Measurements from ENCODE around the gene TNFSF4.

Gene TNFSF4

GRCh38 chr1:173148545-173148944, 58.6 kb downstream of the TNFSF4 start:
- Histone ChIP-seq H3K4me3 (ENCODE audit: severe bottlenecking) (no peak overlapping the region), H3K36me3 (ENCODE audit: low read depth) (no peaks in the 10 kb centered on the region), H3K9me3 (ENCODE audit: severe bottlenecking) (no peaks in the 10 kb centered on the region), H3K4me1 (ENCODE audit: insufficient read depth, poor library complexity, severe bottlenecking) (peaks cover 8% of the 10 kb centered on the region), H3K27me3 (ENCODE audit: insufficient read depth, poor library complexity, severe bottlenecking) (no peaks in the 10 kb centered on the region), H3K27ac (ENCODE audit: poor library complexity, severe bottlenecking) (no peak overlapping the region)
- no peak for ATAC-seq (ENCODE audit: low read depth)
- no peak for TF ChIP-seq CTCF (IDR thresholded peaks at IDR 0.05; ENCODE audit: poor library complexity, severe bottlenecking)
- DNase-seq (ENCODE audit: low spot score): no peak

GRCh38 chr1:173140733-173141132, 66.4 kb downstream of the TNFSF4 start:
- H3K4me3 ChIP-seq (ENCODE audit: severe bottlenecking): no peak overlapping the region
- H3K27me3 ChIP-seq (ENCODE audit: insufficient read depth, poor library complexity, severe bottlenecking): peaks cover 4% of the 10 kb centered on the region
- no peaks in the 10 kb centered on the region for H3K4me1 ChIP-seq (ENCODE audit: insufficient read depth, poor library complexity, severe bottlenecking)
- TF ChIP-seq CTCF (IDR thresholded peaks at IDR 0.05; ENCODE audit: poor library complexity, severe bottlenecking): no peak
- ATAC-seq (ENCODE audit: low read depth): no peak
- no peak for DNase-seq (ENCODE audit: low spot score)
- no peak overlapping the region for H3K27ac ChIP-seq (ENCODE audit: poor library complexity, severe bottlenecking)
- no peaks in the 10 kb centered on the region for H3K36me3 ChIP-seq (ENCODE audit: low read depth)
- no peaks in the 10 kb centered on the region for H3K9me3 ChIP-seq (ENCODE audit: severe bottlenecking)

GRCh38 chr1:173139706-173140105, 67.4 kb downstream of the TNFSF4 start:
- Histone ChIP-seq H3K4me1 (ENCODE audit: insufficient read depth, poor library complexity, severe bottlenecking) (no peaks in the 10 kb centered on the region), H3K9me3 (ENCODE audit: severe bottlenecking) (no peaks in the 10 kb centered on the region), H3K36me3 (ENCODE audit: low read depth) (no peaks in the 10 kb centered on the region), H3K4me3 (ENCODE audit: severe bottlenecking) (no peak overlapping the region), H3K27me3 (ENCODE audit: insufficient read depth, poor library complexity, severe bottlenecking) (peaks cover 4% of the 10 kb centered on the region), H3K27ac (ENCODE audit: poor library complexity, severe bottlenecking) (no peak overlapping the region)
- no peak for DNase-seq (ENCODE audit: low spot score)
- ATAC-seq (ENCODE audit: low read depth): no peak
- no peak for TF ChIP-seq CTCF (IDR thresholded peaks at IDR 0.05; ENCODE audit: poor library complexity, severe bottlenecking)

GRCh38 chr1:173137107-173137706, 69.9 kb downstream of the TNFSF4 start:
- no peak overlapping the region for H3K27ac ChIP-seq (ENCODE audit: poor library complexity, severe bottlenecking)
- peaks cover 4% of the 10 kb centered on the region for H3K27me3 ChIP-seq (ENCODE audit: insufficient read depth, poor library complexity, severe bottlenecking)
- H3K9me3 ChIP-seq (ENCODE audit: severe bottlenecking): no peaks in the 10 kb centered on the region
- no peak overlapping the region for H3K4me3 ChIP-seq (ENCODE audit: severe bottlenecking)
- H3K36me3 ChIP-seq (ENCODE audit: low read depth): no peaks in the 10 kb centered on the region
- DNase-seq (ENCODE audit: low spot score) (no peak), ATAC-seq (ENCODE audit: low read depth) (no peak)
- H3K4me1 ChIP-seq (ENCODE audit: insufficient read depth, poor library complexity, severe bottlenecking): no peaks in the 10 kb centered on the region
- no peak for TF ChIP-seq CTCF (IDR thresholded peaks at IDR 0.05; ENCODE audit: poor library complexity, severe bottlenecking)

GRCh38 chr1:173134800-173135199, 72.3 kb downstream of the TNFSF4 start:
- no peaks in the 10 kb centered on the region for H3K4me1 ChIP-seq (ENCODE audit: insufficient read depth, poor library complexity, severe bottlenecking)
- H3K4me3 ChIP-seq (ENCODE audit: severe bottlenecking): no peak overlapping the region

More at GRCh38 chr1:173134800-173135199, 72.3 kb downstream of the TNFSF4 start:
- DNase-seq (ENCODE audit: low spot score): no peak
- Histone ChIP-seq H3K36me3 (ENCODE audit: low read depth) (no peaks in the 10 kb centered on the region), H3K27me3 (ENCODE audit: insufficient read depth, poor library complexity, severe bottlenecking) (peaks cover 4% of the 10 kb centered on the region), H3K27ac (ENCODE audit: poor library complexity, severe bottlenecking) (no peak overlapping the region), H3K9me3 (ENCODE audit: severe bottlenecking) (no peaks in the 10 kb centered on the region)
- no peak for TF ChIP-seq CTCF (IDR thresholded peaks at IDR 0.05; ENCODE audit: poor library complexity, severe bottlenecking)
- ATAC-seq (ENCODE audit: low read depth): no peak
